Right forelimb (tissue), 1 donor: Measurements from ENCODE around the gene GIT2.
"Not testable (repeated sequence)": the region's sequence is repeated elsewhere in the genome, so short reads cannot be mapped to it uniquely, and the experiment has no call there.

ENCODE experiments used
- DNase-seq: peaks from one replicate; pipeline ENCODE4 v3.0.0-alpha.2; 2018

GIT2 gene

DNA sequence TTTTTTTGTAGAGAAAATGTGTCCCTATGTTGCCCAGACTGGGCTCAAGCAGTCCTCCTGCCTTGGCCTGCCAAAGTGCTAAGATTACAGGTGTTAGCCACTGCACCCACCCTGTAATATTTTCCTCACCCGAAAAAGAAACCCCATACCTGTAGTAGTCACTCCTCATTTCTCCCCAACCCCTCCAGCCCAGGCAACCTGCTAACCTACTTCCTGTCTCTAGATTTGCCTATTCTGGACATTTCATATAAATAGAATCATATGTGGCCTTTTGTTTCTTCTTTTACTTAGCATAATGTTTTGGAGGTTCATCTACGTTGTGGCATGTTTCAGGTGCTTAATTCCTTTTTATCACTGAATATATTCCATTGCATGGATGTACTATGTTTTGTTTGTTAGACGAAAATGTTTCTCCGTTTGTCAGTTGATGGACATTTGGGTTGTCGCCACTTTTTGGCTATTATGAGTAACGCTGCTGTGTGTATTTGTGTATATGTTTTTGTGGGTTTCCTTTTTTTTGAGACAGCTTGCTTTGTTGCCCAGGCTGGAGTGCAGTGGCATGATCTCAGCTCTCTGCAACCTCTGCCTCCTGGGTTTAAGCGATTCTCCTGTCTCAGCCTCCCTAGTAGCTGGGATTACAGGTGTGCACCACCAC is 9.3 kb upstream of the GIT2 start:
- DNase-seq = no peak

DNA sequence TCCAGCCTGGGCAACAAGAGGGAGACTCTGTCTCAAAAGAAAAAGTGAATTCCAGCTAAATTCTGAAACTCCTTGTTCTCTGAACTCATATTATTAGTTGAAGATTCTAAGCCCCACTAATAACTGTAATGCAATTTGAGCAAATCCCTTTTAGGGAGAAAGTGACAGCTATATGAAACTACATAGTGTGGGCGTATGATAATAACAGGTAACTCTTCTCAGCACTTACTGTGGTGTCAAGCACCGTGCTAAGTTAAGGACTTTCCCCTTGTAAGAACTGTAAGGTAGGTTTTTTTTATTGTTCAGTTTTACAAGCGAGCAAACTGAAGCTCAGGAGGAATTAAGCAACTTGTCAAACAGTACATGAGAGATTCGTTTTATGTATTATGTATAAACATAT is 8.4 kb upstream of the GIT2 start:
- DNase-seq = no peak

GRCh38 chr12:110002676-110003515 is 6.7 kb upstream of the GIT2 start:
- no peak for DNase-seq

DNA sequence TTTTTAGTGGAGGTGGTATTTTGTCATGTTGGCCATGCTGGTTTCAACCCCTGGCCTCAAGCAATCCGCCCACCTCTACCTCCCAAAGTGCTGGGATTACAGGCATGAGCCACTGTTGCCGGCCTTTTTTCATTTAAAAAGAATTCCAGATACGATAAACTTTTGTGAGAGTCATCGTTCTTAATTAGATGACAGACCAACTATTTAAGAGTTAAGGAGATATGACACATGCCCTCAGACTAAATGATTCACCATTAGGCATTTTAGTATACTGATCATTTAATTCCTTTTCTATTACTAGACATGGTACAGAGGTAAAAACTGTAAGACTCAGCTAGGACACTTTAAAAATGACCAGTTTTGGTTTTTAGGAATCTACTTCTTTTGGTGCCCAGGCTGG is 5.4 kb upstream of the GIT2 start:
- no peak for DNase-seq

DNA sequence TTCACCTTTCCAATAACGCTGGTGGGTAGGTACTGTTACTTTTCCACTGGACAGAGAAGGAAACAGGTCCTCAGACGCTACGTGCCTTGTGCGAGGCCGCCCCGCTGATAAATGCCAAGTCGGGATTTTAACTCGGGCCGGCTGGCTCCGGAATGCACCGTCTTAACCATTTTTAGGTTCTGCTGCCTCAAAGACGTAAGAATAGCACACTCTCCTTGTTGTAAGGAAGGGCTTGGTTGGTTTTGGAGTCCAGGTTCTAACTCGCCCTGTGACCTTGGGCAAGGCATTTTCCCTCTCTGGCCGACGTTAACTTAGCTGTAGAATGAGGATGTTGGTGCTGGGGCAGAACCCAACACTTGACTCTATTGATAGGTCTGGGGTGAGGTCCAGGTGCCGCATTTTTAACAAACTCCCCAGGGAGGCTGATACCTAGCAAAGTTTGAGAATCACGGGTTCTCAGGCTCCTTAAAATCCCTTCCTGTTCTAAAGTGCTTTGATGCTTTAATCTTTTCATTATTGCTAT is 3.9 kb upstream of the GIT2 start:
- DNase-seq = peak; percentile 53

GRCh38 chr12:109999649-109999971 is 3.4 kb upstream of the GIT2 start:
- DNase-seq = no peak

- peak; percentile 95 for DNase-seq
Observed at GRCh38 chr12:109998904-109999648, 2.9 kb upstream of the GIT2 start, which contains the start of gene ANKRD13A. Gene ANKRD13A, plus strand, starts transcription at chr12:109999430. Its CDS starts 259 bp downstream, at chr12:109999689.

DNA sequence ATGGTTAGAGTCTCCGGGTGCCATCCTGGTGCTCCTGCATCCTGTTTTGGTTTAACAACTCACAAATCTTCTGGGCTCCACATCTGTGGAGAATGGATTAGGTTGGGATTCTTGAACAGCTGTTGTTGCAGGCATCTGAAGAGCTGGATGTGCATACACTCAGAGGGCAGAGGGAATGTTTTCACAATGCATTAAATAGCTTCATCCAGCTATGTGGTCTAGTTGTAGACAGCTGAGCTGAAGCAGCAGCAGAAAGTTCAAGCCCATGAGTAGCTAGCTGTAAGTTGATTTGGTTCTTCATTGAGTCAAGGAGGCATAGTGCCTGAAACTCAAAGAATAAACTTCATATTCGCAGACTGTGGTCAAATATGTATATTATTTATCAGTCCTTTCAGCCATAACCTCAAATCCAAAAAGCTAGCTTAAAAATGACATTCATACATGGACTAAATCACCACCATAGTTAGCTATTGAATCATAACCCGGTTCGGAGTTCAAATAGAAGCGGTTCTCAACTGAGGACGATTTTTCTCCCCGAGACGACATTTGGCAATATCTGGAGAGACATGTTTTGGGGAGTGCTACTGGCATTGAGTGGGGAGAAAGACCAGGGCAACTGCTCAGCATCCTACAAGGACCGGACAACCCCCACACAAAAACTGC is 2.2 kb upstream of the GIT2 start:
- peak; percentile 46 for DNase-seq

DNA sequence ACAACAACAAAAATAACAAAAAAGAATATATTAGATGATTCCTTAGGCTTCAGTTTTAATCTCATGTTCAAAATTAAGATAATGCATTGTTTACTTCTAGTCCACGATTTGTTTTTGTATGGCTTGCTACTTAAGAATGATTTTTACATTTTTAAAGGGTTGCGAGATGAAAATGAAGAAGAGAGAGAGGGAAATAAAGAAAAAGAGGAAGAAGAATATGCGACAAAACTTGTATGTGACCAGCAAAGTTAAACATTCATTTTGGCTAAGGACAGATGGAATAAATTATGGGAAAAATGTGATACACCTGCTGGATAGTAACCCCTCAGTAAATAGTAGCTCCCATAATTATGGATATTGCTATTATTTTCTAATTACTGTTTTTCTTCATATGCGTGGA is 1.2 kb upstream of the GIT2 start:
- DNase-seq = no peak

GRCh38 chr12:109996483-109996853 is 300 bp upstream of the GIT2 start:
- DNase-seq = no peak

GRCh38 chr12:109995361-109995685 is 845 bp downstream of the GIT2 start:
- DNase-seq = no peak

GRCh38 chr12:109994401-109995175 is 1.6 kb downstream of the GIT2 start:
- DNase-seq = no peak

- no peak for DNase-seq
Observed at GRCh38 chr12:109993091-109993490, 3.1 kb downstream of the GIT2 start.

DNA sequence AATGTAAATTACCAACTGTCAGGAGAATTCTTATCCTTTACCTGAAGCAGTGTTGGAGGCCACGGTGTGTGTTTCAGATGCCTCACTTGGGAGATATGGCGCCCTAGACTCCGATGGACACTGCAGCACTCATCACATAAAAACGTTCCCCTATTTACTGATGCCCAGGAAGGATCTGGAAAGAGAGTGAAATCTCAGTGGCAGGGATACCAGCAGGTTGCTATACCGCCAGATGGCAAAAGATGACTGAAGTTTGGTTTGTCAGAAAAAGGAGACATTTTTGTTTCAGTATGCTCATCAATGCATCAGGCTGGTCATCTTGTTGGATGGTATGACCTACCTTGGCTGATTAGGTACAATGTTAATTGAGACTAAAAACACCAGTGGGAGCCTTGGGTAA is 4.6 kb downstream of the GIT2 start:
- DNase-seq = no peak

DNA sequence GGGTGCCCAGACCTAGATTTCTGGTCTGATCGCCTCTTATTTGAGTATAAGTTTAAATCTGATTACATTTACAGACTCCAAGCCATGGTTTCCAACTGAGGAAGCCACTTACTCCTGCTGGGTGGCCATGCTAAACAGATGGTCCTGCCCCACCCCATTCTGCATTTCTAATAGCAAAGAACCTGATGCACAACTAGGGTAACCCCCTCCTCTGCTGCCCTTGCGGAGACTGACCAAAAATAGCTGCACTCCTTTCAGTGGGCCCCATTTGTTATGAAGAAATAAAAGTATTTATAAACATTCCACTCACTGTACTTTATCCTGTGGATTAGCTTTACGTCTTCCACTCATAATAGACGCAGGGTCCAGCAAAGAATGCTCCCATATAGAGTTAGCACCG is 6.8 kb downstream of the GIT2 start:
- DNase-seq = no peak

GRCh38 chr12:109988903-109989302 is 7.3 kb downstream of the GIT2 start:
- no peak for DNase-seq

DNA sequence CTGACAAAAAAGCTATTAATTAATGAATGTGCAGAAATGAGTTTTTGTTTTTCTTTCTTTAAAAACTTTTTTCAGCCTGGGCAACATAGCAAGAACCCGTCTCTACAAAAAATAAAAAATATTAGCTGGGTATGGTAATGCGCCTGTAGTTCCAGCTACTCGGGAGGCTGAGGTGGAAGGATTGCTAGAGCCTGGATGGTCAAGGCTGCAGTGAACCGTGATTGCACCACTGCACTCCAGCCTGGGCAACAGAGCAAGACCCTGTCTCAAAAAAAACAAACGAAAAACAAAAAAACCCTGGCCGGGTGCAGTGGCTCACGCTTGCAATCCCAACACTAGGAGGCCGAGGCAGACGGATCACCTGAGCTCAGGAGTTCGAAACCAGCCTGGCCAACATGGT is 7.9 kb downstream of the GIT2 start:
- DNase-seq = no peak

GRCh38 chr12:109987615-109988014 is 8.6 kb downstream of the GIT2 start:
- no peak for DNase-seq

GRCh38 chr12:109986236-109986635 is 9.9 kb downstream of the GIT2 start:
- not testable (repeated sequence) for DNase-seq

DNA sequence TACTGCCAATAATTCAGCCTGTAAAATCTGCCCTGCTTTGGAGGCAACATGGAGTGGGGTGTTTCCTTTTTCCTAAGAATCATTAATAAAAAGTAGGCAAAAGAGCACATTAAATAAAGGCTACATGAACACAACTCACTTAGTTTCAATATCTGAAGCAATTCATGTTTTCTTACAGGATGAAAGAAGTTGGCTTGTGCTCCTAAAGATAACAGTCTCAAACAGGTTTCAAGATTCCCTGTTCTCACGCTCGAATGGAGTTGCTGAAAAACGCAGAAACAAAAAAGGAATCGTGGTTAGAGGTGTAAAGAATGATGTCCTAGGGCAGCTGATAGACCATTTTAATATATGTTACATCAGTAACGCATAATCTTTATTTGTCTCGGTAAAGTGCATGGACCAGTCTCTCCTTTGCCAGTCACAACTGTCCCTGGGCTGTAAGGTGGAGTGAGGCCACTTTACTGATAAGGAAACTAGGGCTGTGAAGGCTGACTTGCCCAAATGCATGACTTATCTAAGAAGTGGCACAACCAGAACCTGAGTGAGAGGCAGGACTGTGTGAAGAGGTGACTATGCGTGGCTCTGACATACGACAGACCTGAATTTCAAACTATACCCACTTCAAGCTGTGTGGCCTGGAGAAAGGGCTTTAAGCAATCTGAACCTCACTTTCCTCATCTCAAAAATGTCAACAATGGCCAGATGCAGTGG is 12.6 kb downstream of the GIT2 start:
- DNase-seq = no peak

DNA sequence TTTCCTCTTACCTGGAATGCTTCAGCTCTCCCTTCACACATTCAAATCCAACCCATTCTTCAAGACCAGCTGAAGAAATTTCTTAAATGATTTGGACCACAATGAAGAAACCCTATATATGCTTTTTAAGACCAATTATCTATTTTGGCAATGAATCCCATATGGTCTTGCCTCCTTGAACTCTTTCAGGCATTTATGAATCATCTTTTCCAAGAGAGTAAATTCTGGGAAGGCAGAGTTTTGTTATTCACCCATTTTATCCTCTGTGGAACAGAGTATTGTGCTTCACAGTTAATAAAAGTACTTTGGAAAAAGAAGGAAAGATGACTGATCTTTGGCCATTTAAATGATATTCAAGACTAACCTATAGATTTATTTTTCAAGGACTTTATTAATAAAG is 14.0 kb downstream of the GIT2 start:
- no peak for DNase-seq

DNA sequence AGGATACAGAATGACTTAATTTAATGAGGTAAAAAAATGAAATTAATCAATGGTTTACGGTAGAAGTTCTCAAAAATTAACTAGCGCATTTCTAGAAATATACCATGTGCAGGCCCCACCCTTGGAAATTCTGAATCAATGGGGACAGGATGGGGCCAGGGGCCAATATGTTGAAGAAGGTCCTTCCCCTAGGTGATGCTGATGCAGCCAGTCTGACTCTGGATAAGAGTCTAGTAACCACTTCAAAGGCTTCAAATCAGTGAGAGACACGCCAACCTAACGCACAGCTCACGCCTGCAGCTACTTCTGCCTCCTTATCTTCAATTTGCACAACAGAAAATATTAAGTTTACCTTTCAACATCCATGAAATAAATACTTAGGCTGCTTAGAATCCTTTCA is 14.9 kb downstream of the GIT2 start:
- DNase-seq = no peak
